CD4-positive, alpha-beta T cell treated with Interleukin-17A for 4 hours (primary cell): ENCODE measurements around the gene GSDME.

Experiments
- DNase-seq: peaks from one replicate; pipeline ENCODE4 v3.0.0-alpha.2; 2020; ENCODE audit warnings: mixed read lengths

GSDME gene

GRCh38 chr7:24769014-24769830 lies 12.0 kb upstream of the GSDME start:
- no peak for DNase-seq

GRCh38 chr7:24767878-24768569 lies 10.8 kb upstream of the GSDME start:
- DNase-seq, result no peak

- DNase-seq, result no peak
Measured at GRCh38 chr7:24764972-24765744, 7.9 kb upstream of the GSDME start.

GRCh38 chr7:24764011-24764410 lies 6.7 kb upstream of the GSDME start:
- DNase-seq, result no peak

- DNase-seq, result no peak
Measured at GRCh38 chr7:24763303-24763901, 6.1 kb upstream of the GSDME start.

GRCh38 chr7:24762771-24763170 lies 5.5 kb upstream of the GSDME start:
- no peak for DNase-seq

GRCh38 chr7:24760968-24761367 lies 3.7 kb upstream of the GSDME start:
- no peak for DNase-seq

GRCh38 chr7:24756545-24757352 lies 515 bp downstream of the GSDME start:
- DNase-seq, result peak; percentile 24

- no peak for DNase-seq
Measured at GRCh38 chr7:24755541-24756407, 1.5 kb downstream of the GSDME start.

GRCh38 chr7:24754906-24755506 lies 2.3 kb downstream of the GSDME start:
- no peak for DNase-seq

GRCh38 chr7:24752073-24752800 lies 5.0 kb downstream of the GSDME start:
- DNase-seq, result no peak

GRCh38 chr7:24751484-24751883 lies 5.8 kb downstream of the GSDME start:
- DNase-seq, result no peak

- DNase-seq, result no peak
Measured at GRCh38 chr7:24750441-24751055, 6.7 kb downstream of the GSDME start.

GRCh38 chr7:24748521-24748920 lies 8.7 kb downstream of the GSDME start:
- no peak for DNase-seq

GRCh38 chr7:24745355-24745754 lies 11.9 kb downstream of the GSDME start:
- DNase-seq, result no peak

GRCh38 chr7:24743471-24743870 lies 13.8 kb downstream of the GSDME start:
- DNase-seq, result no peak

- DNase-seq, result no peak
Measured at GRCh38 chr7:24742506-24743162, 14.6 kb downstream of the GSDME start.

- no peak for DNase-seq
Measured at GRCh38 chr7:24741679-24742505, 15.4 kb downstream of the GSDME start.
